ENCODE results near the gene CLASP1. TPM values are rescaled to one million over a fixed set of nuclear protein-coding genes. Genes with fewer than 3 reads are reported as not detected.

CLASP1 gene
- total RNA-seq, 1 donor from 2014 or later, result 90.4 TPM

- no peaks in the 10 kb centered on the region for H3K27me3 ChIP-seq
- H3K27ac ChIP-seq, result no peak overlapping the region
- no peak overlapping the region for H3K4me3 ChIP-seq
- H3K36me3 ChIP-seq, result peaks cover 0 to 37% of the 10 kb centered on the region in 2 donors
- intact Hi-C loops (cut with DNase I), result no loop called here
- H3K4me1 ChIP-seq, result no peaks in the 10 kb centered on the region
- no peak for TF ChIP-seq POLR2A (IDR thresholded peaks at IDR 0.05)
- TF ChIP-seq POLR2AphosphoS5 (IDR thresholded peaks at IDR 0.05; ENCODE audit: insufficient read depth in 1 of 2, low read depth in 1 of 2), result no peak
- TF ChIP-seq, protein P1, sequence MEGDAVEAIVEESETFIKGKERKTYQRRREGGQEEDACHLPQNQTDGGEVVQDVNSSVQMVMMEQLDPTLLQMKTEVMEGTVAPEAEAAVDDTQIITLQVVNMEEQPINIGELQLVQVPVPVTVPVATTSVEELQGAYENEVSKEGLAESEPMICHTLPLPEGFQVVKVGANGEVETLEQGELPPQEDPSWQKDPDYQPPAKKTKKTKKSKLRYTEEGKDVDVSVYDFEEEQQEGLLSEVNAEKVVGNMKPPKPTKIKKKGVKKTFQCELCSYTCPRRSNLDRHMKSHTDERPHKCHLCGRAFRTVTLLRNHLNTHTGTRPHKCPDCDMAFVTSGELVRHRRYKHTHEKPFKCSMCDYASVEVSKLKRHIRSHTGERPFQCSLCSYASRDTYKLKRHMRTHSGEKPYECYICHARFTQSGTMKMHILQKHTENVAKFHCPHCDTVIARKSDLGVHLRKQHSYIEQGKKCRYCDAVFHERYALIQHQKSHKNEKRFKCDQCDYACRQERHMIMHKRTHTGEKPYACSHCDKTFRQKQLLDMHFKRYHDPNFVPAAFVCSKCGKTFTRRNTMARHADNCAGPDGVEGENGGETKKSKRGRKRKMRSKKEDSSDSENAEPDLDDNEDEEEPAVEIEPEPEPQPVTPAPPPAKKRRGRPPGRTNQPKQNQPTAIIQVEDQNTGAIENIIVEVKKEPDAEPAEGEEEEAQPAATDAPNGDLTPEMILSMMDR (IDR thresholded peaks at IDR 0.05), result no peak
- H3K9me3 ChIP-seq, result no peaks in the 10 kb centered on the region
- no peak for DNase-seq (ENCODE audit: extremely low spot score in 2 of 2)
Observed at GRCh38 chr2:121386707-121387106, 262.6 kb downstream of the CLASP1 start.

DNA sequence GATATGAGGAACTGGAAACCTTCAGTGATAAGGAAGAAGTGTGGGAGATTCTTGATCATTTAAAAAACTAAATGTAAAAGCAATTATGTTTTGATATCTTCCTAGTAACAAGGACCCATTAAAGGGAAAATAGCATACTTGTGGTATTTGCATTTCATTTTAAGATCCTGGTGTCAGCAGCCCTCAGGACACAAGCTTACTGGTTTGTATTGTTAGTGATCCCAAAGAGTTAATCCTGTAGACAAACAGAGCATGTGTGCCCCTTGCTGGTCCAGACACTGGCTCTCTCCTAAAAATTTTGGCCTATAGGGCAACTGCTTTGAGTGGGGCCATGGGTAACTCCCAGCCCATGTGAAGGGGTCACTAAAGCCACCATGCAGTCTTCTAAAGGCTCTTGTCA, 263.2 kb downstream of the CLASP1 start:
- no peaks in the 10 kb centered on the region for H3K27me3 ChIP-seq
- no peak for DNase-seq (ENCODE audit: extremely low spot score in 2 of 2)
- H3K27ac ChIP-seq, result no peak overlapping the region
- H3K36me3 ChIP-seq, result peaks cover 0 to 40% of the 10 kb centered on the region in 2 donors
- intact Hi-C loops (cut with DNase I), result no loop called here
- no peaks in the 10 kb centered on the region for H3K4me1 ChIP-seq
- TF ChIP-seq, protein P1 (IDR thresholded peaks at IDR 0.05), result no peak
- TF ChIP-seq POLR2AphosphoS5 (IDR thresholded peaks at IDR 0.05; ENCODE audit: insufficient read depth in 1 of 2, low read depth in 1 of 2), result no peak
- TF ChIP-seq POLR2A (IDR thresholded peaks at IDR 0.05), result no peak
- no peaks in the 10 kb centered on the region for H3K9me3 ChIP-seq
- H3K4me3 ChIP-seq, result no peak overlapping the region

- H3K4me1 ChIP-seq, result no peaks in the 10 kb centered on the region
- intact Hi-C loops (cut with DNase I), result no loop called here
- H3K36me3 ChIP-seq, result peaks cover 0 to 40% of the 10 kb centered on the region in 2 donors
- no peaks in the 10 kb centered on the region for H3K9me3 ChIP-seq
- no peak for DNase-seq (ENCODE audit: extremely low spot score in 2 of 2)
- no peak overlapping the region for H3K27ac ChIP-seq
- no peaks in the 10 kb centered on the region for H3K27me3 ChIP-seq
- H3K4me3 ChIP-seq, result no peak overlapping the region
- no peak for TF ChIP-seq POLR2AphosphoS5 (IDR thresholded peaks at IDR 0.05; ENCODE audit: insufficient read depth in 1 of 2, low read depth in 1 of 2)
- TF ChIP-seq, protein P1 (IDR thresholded peaks at IDR 0.05), result no peak
- no peak for TF ChIP-seq POLR2A (IDR thresholded peaks at IDR 0.05)
Observed at GRCh38 chr2:121382744-121383143, 266.5 kb downstream of the CLASP1 start.

DNA sequence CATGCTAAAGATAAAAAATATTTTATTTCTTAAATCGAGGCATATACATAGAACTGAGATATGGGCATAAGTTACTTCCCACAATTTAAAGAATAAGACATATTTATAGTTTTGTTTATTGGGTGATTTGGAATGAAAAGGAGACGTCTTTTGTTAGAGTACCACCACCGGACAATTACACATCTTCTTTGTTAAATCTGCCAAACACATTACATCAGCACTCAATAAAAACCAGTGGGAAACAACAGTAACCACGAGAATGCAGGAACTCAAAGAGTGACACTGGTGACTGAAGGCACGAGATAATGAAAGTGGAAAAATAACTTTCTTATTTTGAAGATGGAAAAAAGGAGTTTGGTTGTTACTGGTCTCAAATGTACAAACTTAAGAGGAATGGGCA, 271.6 kb downstream of the CLASP1 start:
- Histone ChIP-seq H3K4me1 (no peaks in the 10 kb centered on the region), H3K36me3 (peaks cover 0 to 36% of the 10 kb centered on the region in 2 donors), H3K27ac (no peak overlapping the region), H3K4me3 (no peak overlapping the region), H3K27me3 (no peaks in the 10 kb centered on the region), H3K9me3 (no peaks in the 10 kb centered on the region)
- DNase-seq (ENCODE audit: extremely low spot score in 2 of 2), result no peak
- intact Hi-C loops (cut with DNase I), result no loop called here
- TF ChIP-seq POLR2AphosphoS5 (IDR thresholded peaks at IDR 0.05; ENCODE audit: insufficient read depth in 1 of 2, low read depth in 1 of 2) (no peak), POLR2A (IDR thresholded peaks at IDR 0.05) (no peak)
- TF ChIP-seq, protein P1 (IDR thresholded peaks at IDR 0.05), result no peak

GRCh38 chr2:121376535-121377250, 272.6 kb downstream of the CLASP1 start:
- H3K27me3 ChIP-seq, result no peaks in the 10 kb centered on the region
- H3K4me1 ChIP-seq, result no peaks in the 10 kb centered on the region
- H3K36me3 ChIP-seq, result peaks cover 0 to 30% of the 10 kb centered on the region in 2 donors
- no peak for DNase-seq (ENCODE audit: extremely low spot score in 2 of 2)
- intact Hi-C loops (cut with DNase I), result no loop called here
- H3K4me3 ChIP-seq, result no peak overlapping the region
- TF ChIP-seq POLR2A (IDR thresholded peaks at IDR 0.05), result no peak
- TF ChIP-seq POLR2AphosphoS5 (IDR thresholded peaks at IDR 0.05; ENCODE audit: insufficient read depth in 1 of 2, low read depth in 1 of 2), result no peak
- TF ChIP-seq, protein P1 (IDR thresholded peaks at IDR 0.05), result no peak
- H3K9me3 ChIP-seq, result no peaks in the 10 kb centered on the region
- H3K27ac ChIP-seq, result no peak overlapping the region

Measured in vagina (tissue), 2 donors.